Hepatic stellate cell (primary cell): Measurements from ENCODE around the gene TBC1D1.

Experiments used
- DNase-seq: peaks from one replicate; pipeline ENCODE4 v3.0.0; 2011; ENCODE audit warnings: low spot score

The TBC1D1 gene

GRCh38 chr4:38149472-38149996 is 258.6 kb downstream of the TBC1D1 start:
- no peak for DNase-seq

GRCh38 chr4:38149997-38150671 is 259.2 kb downstream of the TBC1D1 start:
- peak; percentile 35 for DNase-seq

GRCh38 chr4:38150766-38151165 is 259.9 kb downstream of the TBC1D1 start:
- peak; percentile 52 for DNase-seq

- DNase-seq: no peak
Measured at GRCh38 chr4:38151873-38152272, 261.0 kb downstream of the TBC1D1 start.

GRCh38 chr4:38152305-38152704 is 261.4 kb downstream of the TBC1D1 start:
- DNase-seq: no peak

- DNase-seq: no peak
Measured at GRCh38 chr4:38152721-38153386, 262.0 kb downstream of the TBC1D1 start.

GRCh38 chr4:38153387-38153760 is 262.5 kb downstream of the TBC1D1 start:
- no peak for DNase-seq

GRCh38 chr4:38154252-38154651 is 263.4 kb downstream of the TBC1D1 start:
- no peak for DNase-seq

- no peak for DNase-seq
Measured at GRCh38 chr4:38154681-38155588, 264.1 kb downstream of the TBC1D1 start.

- DNase-seq: no peak
Measured at GRCh38 chr4:38155589-38156294, 264.9 kb downstream of the TBC1D1 start.

GRCh38 chr4:38157592-38157991 is 266.7 kb downstream of the TBC1D1 start:
- DNase-seq: no peak

GRCh38 chr4:38160487-38161207 is 269.8 kb downstream of the TBC1D1 start:
- peak; percentile 86 for DNase-seq

GRCh38 chr4:38161208-38162113 is 270.6 kb downstream of the TBC1D1 start:
- DNase-seq: no peak

- no peak for DNase-seq
Measured at GRCh38 chr4:38162240-38162784, 271.4 kb downstream of the TBC1D1 start.

- DNase-seq: no peak
Measured at GRCh38 chr4:38163216-38164006, 272.5 kb downstream of the TBC1D1 start.

GRCh38 chr4:38164346-38164745 is 273.5 kb downstream of the TBC1D1 start:
- DNase-seq: no peak

- no peak for DNase-seq
Measured at GRCh38 chr4:38166082-38166481, 275.2 kb downstream of the TBC1D1 start.

- DNase-seq: no peak
Measured at GRCh38 chr4:38166768-38167167, 275.9 kb downstream of the TBC1D1 start.

GRCh38 chr4:38167973-38168372 is 277.1 kb downstream of the TBC1D1 start:
- DNase-seq: no peak
